HCT116 (cell line): ENCODE results near the gene MTA3. TPM values are rescaled to one million over a fixed set of nuclear protein-coding genes. Genes with fewer than 3 reads are reported as not detected.

Experiments used
- ATAC-seq: fragments of 200-7000 bp; cut with Tn5 transposase; 2 replicates; pipeline ENCODE4 v1.9.1; 2020; ENCODE audit warnings: mild to moderate bottlenecking, moderate library complexity
- BruUV-seq: library from RNA; stranded (reverse); fragments of 400-500 nt; replicated peaks from 2 replicates; lab custom pipeline; 2021; lab: Mats Ljungman, UMichigan
- CTCF ChIA-PET: fragments of 300-600 bp; sonication (Branson Sonifier 250); formaldehyde crosslinking; loops from one replicate; lab custom pipeline; 2021; ENCODE audit warnings: antibody characterized with exemption; lab: Charles Lee
- POLR2A ChIA-PET: fragments of 300-600, 350-600 bp; sonication (Branson Sonifier 250); formaldehyde crosslinking; loops from one replicate; lab custom pipeline; 2021; ENCODE audit warnings: antibody characterized with exemption; lab: Charles Lee
- RAD21 ChIA-PET, 2 experiments: fragments of 300-600 bp; sonication (Branson Sonifier 250); formaldehyde crosslinking; loops; one replicate each; lab custom pipeline; 2023; ENCODE audit warnings: low total read pairs in 2 of 2; ENCODE audit not compliant: uncharacterized antibody in 2 of 2, unreplicated experiment in 2 of 2, low non-redundant PET in 1 of 2; lab: Charles Lee
- DNase-seq: peaks from one replicate; pipeline ENCODE4 v3.0.0-alpha.2; 2010; ENCODE audit warnings: low read depth, low spot score
- H2AFZ ChIP-seq: fragments of 200-600 bp; shearing (Covaris generic), sonication (generic); 2 replicates; pipeline ENCODE4 v1.6.1; 2017; ENCODE audit warnings: low read depth, mixed run types, mixed read lengths, antibody characterized with exemption, low read length; ENCODE audit not compliant: poor library complexity, severe bottlenecking
- H3K27ac ChIP-seq: 2 replicates; pipeline ENCODE4 v1.5.1; 2012; ENCODE audit warnings: low read depth, low read length
- H3K27me3 ChIP-seq: fragments of 200-600 bp; sonication (generic); 2 replicates; pipeline ENCODE4 v1.6.1; 2016; ENCODE audit warnings: mixed run types, low read length, mixed read lengths; ENCODE audit not compliant: insufficient read depth
- H3K36me3 ChIP-seq, 2 experiments: fragments of 200-500 bp in 1 of 2; fragments of 200-600 bp in 1 of 2; sonication (Bioruptor generic) in 1 of 2; sonication (generic) in 1 of 2; 2 replicates each; pipeline versions ENCODE4 v1.5.1 to v1.6.1; 2014 to 2016; ENCODE audit warnings: low read length in 2 of 2, inconsistent platforms in 1 of 2, mixed read lengths in 1 of 2, mixed run types in 1 of 2; ENCODE audit not compliant: insufficient read depth in 2 of 2, control insufficient read depth in 1 of 2
- H3K4me1 ChIP-seq, 2 experiments: fragments of 200-600 bp in 1 of 2; sonication (generic) in 1 of 2; 2 replicates each; pipeline versions ENCODE4 v1.5.1 to v1.6.1; 2012 to 2017; ENCODE audit warnings: low read length in 2 of 2, inconsistent platforms in 1 of 2, mild to moderate bottlenecking in 1 of 2, mixed read lengths in 1 of 2, mixed run types in 1 of 2, moderate library complexity in 1 of 2; ENCODE audit not compliant: insufficient read depth in 2 of 2, control insufficient read depth in 1 of 2
- H3K4me2 ChIP-seq: fragments of 200-600 bp; sonication (generic); 2 replicates; pipeline ENCODE4 v1.6.1; 2017; ENCODE audit warnings: mixed run types, low read length, mixed read lengths
- H3K4me3 ChIP-seq, 2 experiments: fragments of 200-600 bp in 1 of 2; sonication (generic) in 1 of 2; replicated peaks in 1 of 2; 2 replicates each; pipeline ENCODE4 v1.5.1; 2011 to 2016; ENCODE audit warnings: low read length in 2 of 2, control low read depth in 1 of 2, low read depth in 1 of 2, mild to moderate bottlenecking in 1 of 2, mixed read lengths in 1 of 2, mixed run types in 1 of 2
- H3K79me2 ChIP-seq: fragments of 200-600 bp; sonication (generic); 2 replicates; pipeline ENCODE4 v1.6.1; 2017; ENCODE audit warnings: mild to moderate bottlenecking, mixed run types, low read length, moderate library complexity, mixed read lengths; ENCODE audit not compliant: insufficient read depth
- H3K9ac ChIP-seq: fragments of 200-600 bp; sonication (generic); 2 replicates; pipeline ENCODE4 v1.6.1; 2016; ENCODE audit warnings: low read length, mixed read lengths
- H3K9me2 ChIP-seq: fragments of 200-600 bp; sonication (generic), shearing (Covaris generic); 2 replicates; pipeline ENCODE4 v1.6.1; 2017; ENCODE audit warnings: mixed run types, mild to moderate bottlenecking, moderate library complexity; ENCODE audit not compliant: insufficient read depth
- H3K9me3 ChIP-seq, 2 experiments: fragments of 200-500 bp in 1 of 2; fragments of 200-600 bp in 1 of 2; sonication (Bioruptor generic) in 1 of 2; sonication (generic) in 1 of 2; 2 replicates each; pipeline ENCODE4 v1.6.1; 2014 to 2017; ENCODE audit warnings: low read length in 2 of 2, mixed read lengths in 2 of 2, inconsistent platforms in 1 of 2, low read depth in 1 of 2, mild to moderate bottlenecking in 1 of 2, mixed run types in 1 of 2, moderate library complexity in 1 of 2; ENCODE audit not compliant: control insufficient read depth in 1 of 2, insufficient read depth in 1 of 2
- H4K20me1 ChIP-seq: fragments of 200-600 bp; sonication (generic), shearing (Covaris generic); 2 replicates; pipeline ENCODE4 v1.6.1; 2017; ENCODE audit warnings: mixed run types, mild to moderate bottlenecking, moderate library complexity; ENCODE audit not compliant: insufficient read depth
- CBX3 ChIP-seq: IDR thresholded peaks from 2 replicates; pipeline ENCODE4 v1.6.1; 2012; ENCODE audit warnings: low read depth
- CEBPB ChIP-seq: IDR thresholded peaks from 2 replicates; pipeline ENCODE4 v1.6.1; 2012; ENCODE audit warnings: low read depth
- EGR1 ChIP-seq: IDR thresholded peaks from 2 replicates; pipeline ENCODE4 v1.6.1; 2012; ENCODE audit warnings: low read depth
- EZH2phosphoT487 ChIP-seq: fragments of 200-600 bp; IDR thresholded peaks from 2 replicates; pipeline ENCODE4 v1.6.1; 2018; ENCODE audit warnings: antibody characterized with exemption, borderline replicate concordance
- FOSL1 ChIP-seq: IDR thresholded peaks from 2 replicates; pipeline ENCODE4 v1.6.1; 2012; ENCODE audit warnings: low read depth
- JUND ChIP-seq: IDR thresholded peaks from 2 replicates; pipeline ENCODE4 v1.6.1; 2012
- MAX ChIP-seq: IDR thresholded peaks from 2 replicates; pipeline ENCODE4 v1.6.1; 2012
- POLR2A ChIP-seq: IDR thresholded peaks from 2 replicates; pipeline ENCODE4 v1.7.0; 2011; ENCODE audit warnings: borderline replicate concordance; ENCODE audit not compliant: insufficient read depth, insufficient read length; ENCODE audit errors: extremely low read depth
- POLR2AphosphoS5 ChIP-seq: IDR thresholded peaks from 2 replicates; pipeline ENCODE4 v1.6.1; 2011; ENCODE audit warnings: mild to moderate bottlenecking, low read depth, low read length, moderate library complexity
- RAD21 ChIP-seq: IDR thresholded peaks from 2 replicates; pipeline ENCODE4 v1.6.1; 2012; ENCODE audit warnings: low read depth, mild to moderate bottlenecking
- REST ChIP-seq: IDR thresholded peaks from 2 replicates; pipeline ENCODE4 v1.6.1; 2012; ENCODE audit warnings: low read depth
- SP1 ChIP-seq: IDR thresholded peaks from 2 replicates; pipeline ENCODE4 v1.6.1; 2012; ENCODE audit warnings: low read depth
- TCF7L2 ChIP-seq: IDR thresholded peaks from 2 replicates; pipeline ENCODE4 v1.7.0; 2011; ENCODE audit warnings: borderline replicate concordance, inconsistent platforms; ENCODE audit not compliant: insufficient read depth, insufficient read length; ENCODE audit errors: extremely low read depth
- YY1 ChIP-seq: IDR thresholded peaks from 2 replicates; pipeline ENCODE4 v1.6.1; 2011; ENCODE audit warnings: low read length, low read depth, moderate library complexity, mild to moderate bottlenecking; ENCODE audit not compliant: insufficient replicate concordance; ENCODE audit errors: extremely low read depth
- ZBTB33 ChIP-seq: IDR thresholded peaks from 2 replicates; pipeline ENCODE4 v1.6.1; 2011; ENCODE audit warnings: mild to moderate bottlenecking, low read length, moderate library complexity; ENCODE audit not compliant: insufficient replicate concordance; ENCODE audit errors: extremely low read depth
- ZFX ChIP-seq: fragments of 450-650 bp; IDR thresholded peaks from 2 replicates; pipeline ENCODE4 v1.6.1; 2017
- ZNF274 ChIP-seq: fragments of 200-500 bp; sonication (Bioruptor generic); IDR thresholded peaks from 2 replicates; pipeline ENCODE4 v1.6.1; 2014; ENCODE audit warnings: mild to moderate bottlenecking, low read depth, low read length, inconsistent platforms
- intact Hi-C: fragments of 100-400 bp; cut with micrococcal nuclease; formaldehyde crosslinking; loops from 2 replicates; pipeline ENCODE4 v1.10.0; 2022
- total RNA-seq: library from RNA; stranded (reverse); gene quantifications from one replicate; pipeline ENCODE4 v1.2.1, GENCODE V29; 2021; ENCODE audit not compliant: unreplicated experiment
- TF ChIP-seq, protein P1 (sequence below): IDR thresholded peaks from 2 replicates; pipeline ENCODE4 v1.6.1; 2012
- TF ChIP-seq, protein P2 (sequence below), 3 experiments: fragments of 200-600 bp in 1 of 3; sonication (generic) in 1 of 3; IDR thresholded peaks in 2 of 3; conservative IDR thresholded peaks in 1 of 3; 2 replicates each; pipeline ENCODE4 v1.5.1; 2012 to 2017; ENCODE audit warnings: low read depth in 2 of 3, low read length in 2 of 3, antibody characterized with exemption in 1 of 3, borderline replicate concordance in 1 of 3, control low read depth in 1 of 3, mild to moderate bottlenecking in 1 of 3, mixed read lengths in 1 of 3, mixed run types in 1 of 3, moderate library complexity in 1 of 3; ENCODE audit not compliant: insufficient read depth in 1 of 3

The MTA3 gene
- total RNA-seq, 1 experiment from 2014 or later = 46.3 TPM

GRCh38 chr2:42793334-42794270 lies 225.2 kb downstream of the MTA3 start:
- POLR2A ChIA-PET = no interaction called here
- TF ChIP-seq CBX3 (no peak), ZBTB33 (no peak), EGR1 (no peak), EZH2phosphoT487 (no peak), YY1 (no peak), FOSL1 (no peak), SP1 (no peak), TCF7L2 (no peak), JUND (no peak), RAD21 (no peak), MAX (no peak), POLR2A (no peak), REST (no peak), CEBPB (no peak), ZNF274 (no peak), ZFX (no peak), POLR2AphosphoS5 (no peak)
- TF ChIP-seq, protein P1, sequence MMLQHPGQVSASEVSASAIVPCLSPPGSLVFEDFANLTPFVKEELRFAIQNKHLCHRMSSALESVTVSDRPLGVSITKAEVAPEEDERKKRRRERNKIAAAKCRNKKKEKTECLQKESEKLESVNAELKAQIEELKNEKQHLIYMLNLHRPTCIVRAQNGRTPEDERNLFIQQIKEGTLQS = no peak
- TF ChIP-seq, protein P2, sequence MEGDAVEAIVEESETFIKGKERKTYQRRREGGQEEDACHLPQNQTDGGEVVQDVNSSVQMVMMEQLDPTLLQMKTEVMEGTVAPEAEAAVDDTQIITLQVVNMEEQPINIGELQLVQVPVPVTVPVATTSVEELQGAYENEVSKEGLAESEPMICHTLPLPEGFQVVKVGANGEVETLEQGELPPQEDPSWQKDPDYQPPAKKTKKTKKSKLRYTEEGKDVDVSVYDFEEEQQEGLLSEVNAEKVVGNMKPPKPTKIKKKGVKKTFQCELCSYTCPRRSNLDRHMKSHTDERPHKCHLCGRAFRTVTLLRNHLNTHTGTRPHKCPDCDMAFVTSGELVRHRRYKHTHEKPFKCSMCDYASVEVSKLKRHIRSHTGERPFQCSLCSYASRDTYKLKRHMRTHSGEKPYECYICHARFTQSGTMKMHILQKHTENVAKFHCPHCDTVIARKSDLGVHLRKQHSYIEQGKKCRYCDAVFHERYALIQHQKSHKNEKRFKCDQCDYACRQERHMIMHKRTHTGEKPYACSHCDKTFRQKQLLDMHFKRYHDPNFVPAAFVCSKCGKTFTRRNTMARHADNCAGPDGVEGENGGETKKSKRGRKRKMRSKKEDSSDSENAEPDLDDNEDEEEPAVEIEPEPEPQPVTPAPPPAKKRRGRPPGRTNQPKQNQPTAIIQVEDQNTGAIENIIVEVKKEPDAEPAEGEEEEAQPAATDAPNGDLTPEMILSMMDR (IDR thresholded peaks at IDR 0.05 in 2 of 3, conservative IDR thresholded peaks at IDR 0.05 in 1 of 3; ENCODE audit: borderline replicate concordance in 1 of 3, insufficient read depth in 1 of 3, low read depth in 2 of 3, low read length in 2 of 3) = no peak
- TF ChIP-seq, all 23 proteins: peak for 0
- H3K27ac ChIP-seq = no peak overlapping the region
- RAD21 ChIA-PET = no interaction called here
- BruUV-seq = no TSS peak
- no peaks in the 10 kb centered on the region for H3K36me3 ChIP-seq
- no peak overlapping the region for H3K9ac ChIP-seq
- H3K4me3 ChIP-seq = no peak overlapping the region
- no peaks in the 10 kb centered on the region for H3K79me2 ChIP-seq
- ATAC-seq (no peak), DNase-seq (no peak)
- no peaks in the 10 kb centered on the region for H4K20me1 ChIP-seq
- CTCF ChIA-PET = no interaction called here
- H3K9me3 ChIP-seq = no peaks in the 10 kb centered on the region
- no peak overlapping the region for H3K4me2 ChIP-seq
- H3K27me3 ChIP-seq = no peaks in the 10 kb centered on the region
- H2AFZ ChIP-seq = no peak overlapping the region
- H3K4me1 ChIP-seq = no peaks in the 10 kb centered on the region
- H3K9me2 ChIP-seq = no peaks in the 10 kb centered on the region
- intact Hi-C loops = no loop called here
